ENCODE measurements around the gene ZSCAN9.

The ZSCAN9 gene

DNA sequence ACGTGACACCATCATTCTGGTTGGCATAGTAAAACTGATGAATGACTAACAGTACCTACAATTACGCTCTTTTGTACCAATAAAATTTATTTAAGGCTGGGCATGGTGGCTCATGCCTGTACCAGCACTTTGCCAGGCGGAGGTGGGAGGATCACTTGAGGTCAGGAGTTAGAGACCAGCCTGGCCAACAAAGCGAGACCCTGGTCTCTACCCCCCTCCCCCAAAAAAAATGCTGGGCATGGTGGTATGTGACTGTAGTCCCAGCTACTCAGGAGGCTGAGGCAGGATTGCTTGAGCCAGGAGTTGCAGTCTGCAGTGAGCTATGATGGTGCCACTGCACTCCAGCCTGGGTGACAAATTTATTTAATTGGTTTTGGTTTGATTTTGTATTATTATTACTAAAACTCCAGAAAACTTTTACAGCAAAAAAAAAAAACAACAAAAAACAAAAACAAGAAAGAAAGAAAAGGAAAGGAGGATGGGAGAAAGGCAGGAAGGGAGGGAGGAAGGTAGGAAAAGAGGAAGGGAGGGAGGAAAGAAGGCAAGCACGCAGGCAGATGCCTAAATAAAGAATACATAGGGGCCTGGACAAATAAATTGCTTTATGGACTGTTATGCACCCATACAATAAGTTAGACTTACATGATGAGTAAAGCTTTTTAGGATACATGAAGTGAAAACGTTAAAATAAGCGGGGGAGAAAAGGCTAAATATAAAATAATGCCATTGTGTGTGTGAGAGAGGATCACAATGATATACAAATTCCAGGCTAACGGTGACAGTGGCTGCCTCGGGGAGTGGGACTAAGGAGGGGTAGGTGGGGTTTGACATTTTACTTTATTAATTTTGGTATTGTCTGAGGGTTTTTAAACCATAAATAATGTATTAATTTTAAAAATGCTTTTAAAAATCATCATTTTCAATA lies 682 bp upstream of the ZSCAN9 start:
- no peak for DNase-seq

DNA sequence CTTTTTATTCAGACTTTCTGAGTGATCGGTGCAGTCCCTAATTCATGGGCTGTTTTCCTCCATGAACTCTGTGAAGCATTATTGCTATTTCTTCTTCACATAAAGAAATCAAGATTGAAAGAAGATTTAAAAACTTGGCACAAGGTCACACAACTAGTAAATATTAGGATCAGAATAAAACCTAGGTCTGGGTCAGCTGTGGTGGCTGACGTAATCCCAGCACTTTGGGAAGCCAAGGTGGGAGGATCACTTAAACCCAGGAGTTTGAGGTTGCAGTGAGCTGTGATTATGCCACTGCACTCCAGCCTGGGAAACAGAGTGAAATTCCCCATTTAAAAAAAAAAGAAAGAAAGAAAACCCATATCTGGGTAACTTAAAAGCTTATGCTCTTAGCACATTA lies 1.4 kb downstream of the ZSCAN9 start:
- DNase-seq, result no peak

DNA sequence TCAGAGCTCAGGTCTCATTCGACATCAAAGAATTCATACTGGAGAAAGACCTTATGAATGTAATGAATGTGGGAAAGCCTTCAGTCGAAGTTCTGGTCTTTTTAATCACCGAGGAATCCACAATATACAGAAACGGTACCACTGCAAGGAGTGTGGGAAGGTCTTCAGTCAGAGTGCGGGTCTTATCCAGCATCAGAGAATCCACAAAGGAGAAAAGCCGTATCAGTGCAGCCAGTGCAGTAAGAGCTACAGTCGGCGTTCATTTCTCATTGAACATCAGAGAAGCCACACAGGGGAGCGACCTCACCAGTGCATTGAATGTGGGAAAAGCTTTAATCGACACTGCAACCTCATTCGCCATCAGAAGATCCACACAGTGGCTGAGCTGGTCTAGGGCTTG lies 7.7 kb downstream of the ZSCAN9 start:
- DNase-seq, result no peak

DNA sequence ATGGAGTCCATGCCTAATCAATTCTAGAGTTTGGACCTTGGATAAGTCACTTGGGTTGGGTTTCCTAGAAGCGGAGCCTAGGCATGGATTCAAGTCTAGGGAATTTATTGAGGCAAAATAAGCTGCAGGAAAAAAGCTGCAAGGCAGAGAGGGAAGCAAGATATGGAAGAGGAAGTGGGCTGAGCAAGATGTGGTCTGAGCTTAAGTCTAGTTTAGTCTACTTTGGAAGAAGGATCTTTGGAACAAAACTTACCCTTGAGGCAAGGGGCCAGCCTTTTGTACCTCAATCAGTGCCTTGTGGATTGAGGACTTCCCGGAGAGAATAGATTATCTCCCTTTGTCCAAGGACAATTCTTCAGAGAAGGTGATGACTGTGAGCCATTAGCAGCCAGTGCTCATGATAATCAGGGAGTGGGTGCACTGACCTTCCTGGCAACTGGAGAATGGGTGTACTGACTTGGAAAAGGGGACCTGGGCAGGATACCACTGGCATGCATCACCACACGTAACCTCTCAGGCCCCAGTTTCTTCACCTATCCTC lies 10.9 kb downstream of the ZSCAN9 start:
- DNase-seq, result no peak

DNA sequence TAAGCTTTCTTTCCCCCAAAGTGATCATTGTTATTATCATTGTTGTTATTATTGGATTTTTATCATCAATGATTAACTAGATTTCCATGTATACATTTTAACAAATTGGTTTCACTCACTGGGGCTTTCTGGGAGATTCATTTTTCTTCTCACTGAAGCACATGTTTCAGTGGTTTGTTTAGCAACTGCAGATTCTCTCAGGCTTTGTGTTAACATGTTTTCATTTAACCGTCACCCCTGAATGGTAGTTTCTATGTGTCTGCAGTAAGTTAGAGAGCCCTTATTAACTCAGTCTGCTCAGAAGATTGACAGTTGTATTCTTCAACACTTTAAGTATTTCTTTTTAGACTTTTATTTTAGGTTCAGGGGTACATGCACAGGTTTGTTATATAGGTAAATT lies 14.6 kb downstream of the ZSCAN9 start:
- no peak for DNase-seq

DNA sequence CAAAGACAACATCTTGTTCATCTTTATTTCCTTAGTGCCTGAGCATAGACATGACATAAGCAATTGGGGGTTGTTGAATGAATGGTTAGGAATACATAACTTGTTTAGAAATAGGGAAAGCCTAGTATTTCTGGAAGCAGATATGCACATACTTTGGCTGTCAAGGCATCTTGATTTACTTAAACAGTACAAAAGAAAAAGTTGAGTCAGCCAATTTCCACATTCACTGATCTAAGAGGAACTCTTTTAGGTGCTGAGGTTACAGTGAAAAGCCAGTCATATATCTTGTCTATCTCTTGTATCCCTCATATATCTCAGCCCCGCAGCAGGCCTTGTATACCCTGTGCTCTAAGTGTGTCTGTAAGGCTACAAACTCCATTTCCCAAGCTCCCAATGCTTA lies 15.4 kb downstream of the ZSCAN9 start:
- DNase-seq, result no peak

DNA sequence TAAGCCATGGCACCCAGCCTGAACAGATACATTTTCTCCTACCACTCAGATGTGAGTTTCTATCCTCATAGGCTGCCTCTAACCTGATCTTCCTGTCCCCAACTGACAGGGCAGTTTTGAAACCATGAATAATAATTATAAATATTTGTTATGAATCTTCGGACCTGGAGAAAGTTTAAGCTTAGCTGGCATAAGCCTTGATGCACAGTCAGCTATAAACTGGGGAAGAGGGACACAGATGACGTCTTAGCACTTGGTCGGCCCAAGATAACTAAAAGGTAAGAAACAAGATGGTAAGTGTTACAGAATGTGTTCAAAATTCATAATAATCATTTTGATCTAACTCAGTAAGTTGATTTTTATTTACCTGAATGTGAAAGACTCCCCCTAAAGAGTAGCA lies 18.9 kb downstream of the ZSCAN9 start:
- no peak for DNase-seq

DNA sequence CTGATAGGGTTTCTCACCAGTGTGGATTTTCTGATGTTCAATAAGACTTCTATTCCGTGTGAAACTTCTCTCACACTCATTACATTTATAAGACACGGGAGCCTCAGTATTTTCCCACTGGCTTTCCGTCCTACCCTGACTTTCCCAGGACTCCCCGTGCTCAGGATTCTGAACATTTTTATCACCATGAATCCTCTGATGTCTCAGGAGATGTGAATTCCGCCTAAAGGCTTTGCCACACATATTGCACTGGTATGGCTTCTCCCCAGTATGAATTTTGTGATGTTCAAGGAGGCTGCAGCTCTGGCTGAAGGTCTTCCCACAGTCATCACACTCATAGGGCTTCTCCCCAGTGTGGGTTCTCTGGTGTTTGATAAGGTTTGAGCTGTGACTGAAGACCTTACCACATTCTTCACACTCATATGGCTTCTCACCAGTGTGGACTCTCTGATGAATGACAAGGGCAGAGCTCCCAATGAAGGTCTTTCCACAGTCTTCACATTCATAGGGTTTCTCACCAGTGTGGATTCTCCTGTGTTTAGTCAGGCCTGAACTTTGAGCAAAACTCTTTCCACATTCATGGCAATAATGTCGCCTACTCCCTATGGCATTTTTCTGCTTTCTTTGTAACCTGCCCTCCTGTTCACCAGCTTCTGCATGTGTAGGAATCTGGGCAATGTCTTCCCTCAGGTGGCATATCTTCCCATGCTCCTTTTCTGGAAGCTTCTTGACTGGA lies 20.3 kb downstream of the ZSCAN9 start:
- DNase-seq, result no peak

DNA sequence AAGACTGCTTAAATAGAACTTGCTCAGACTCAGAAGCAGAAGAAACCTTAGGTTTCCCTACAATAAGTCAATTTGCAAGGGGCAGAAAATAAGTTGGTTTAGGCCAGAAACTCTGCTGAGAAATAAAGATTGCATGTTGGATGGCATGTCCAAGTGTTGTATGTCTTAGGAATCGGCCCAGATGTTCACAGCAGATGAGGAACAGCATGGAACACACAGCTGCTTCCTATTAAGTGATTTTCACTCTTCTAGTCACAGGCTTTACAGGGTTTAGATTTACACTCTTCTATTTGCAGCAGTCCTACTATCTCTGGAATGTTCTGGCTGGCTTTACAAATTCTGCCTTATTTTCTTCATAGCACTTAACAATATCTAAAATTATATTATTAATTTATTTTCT lies 23.8 kb downstream of the ZSCAN9 start:
- DNase-seq, result no peak

DNA sequence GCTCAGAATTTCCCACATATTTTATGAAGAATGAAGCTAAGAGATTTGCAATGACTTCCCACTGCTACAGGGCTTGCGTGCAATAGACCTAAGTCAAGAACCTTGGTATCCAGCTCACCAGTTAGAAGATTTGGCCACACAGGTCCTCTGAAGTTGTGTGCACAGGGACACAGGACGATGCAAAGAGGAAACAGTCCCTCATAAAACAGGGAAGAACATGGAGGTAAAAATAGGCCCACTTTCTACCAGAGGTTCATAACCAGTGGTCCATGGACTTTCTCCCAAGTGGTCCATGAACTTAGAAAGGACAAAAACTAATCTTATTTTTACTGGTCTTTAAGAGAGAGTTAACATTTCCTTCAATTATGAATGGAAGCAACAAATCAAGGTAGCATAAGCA lies 25.7 kb downstream of the ZSCAN9 start:
- no peak for DNase-seq

DNA sequence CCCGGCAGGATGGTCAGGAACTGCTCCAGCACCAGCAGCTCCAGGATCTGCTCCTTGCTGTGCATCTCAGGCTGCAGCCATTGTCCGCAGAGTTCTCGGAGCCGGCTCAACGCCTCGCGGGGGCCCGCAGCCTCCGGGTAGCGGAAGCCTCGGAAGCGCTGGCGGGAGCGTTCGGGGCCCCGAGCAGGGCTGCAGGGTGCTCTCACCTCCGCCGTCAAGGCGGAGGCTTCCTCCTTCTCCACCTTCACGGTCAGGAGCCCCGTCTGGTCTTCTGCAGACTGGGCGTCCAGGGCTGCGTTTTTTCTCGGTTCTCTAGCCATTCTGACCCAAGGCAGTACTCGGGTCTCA lies 26.6 kb downstream of the ZSCAN9 start:
- no peak for DNase-seq

DNA sequence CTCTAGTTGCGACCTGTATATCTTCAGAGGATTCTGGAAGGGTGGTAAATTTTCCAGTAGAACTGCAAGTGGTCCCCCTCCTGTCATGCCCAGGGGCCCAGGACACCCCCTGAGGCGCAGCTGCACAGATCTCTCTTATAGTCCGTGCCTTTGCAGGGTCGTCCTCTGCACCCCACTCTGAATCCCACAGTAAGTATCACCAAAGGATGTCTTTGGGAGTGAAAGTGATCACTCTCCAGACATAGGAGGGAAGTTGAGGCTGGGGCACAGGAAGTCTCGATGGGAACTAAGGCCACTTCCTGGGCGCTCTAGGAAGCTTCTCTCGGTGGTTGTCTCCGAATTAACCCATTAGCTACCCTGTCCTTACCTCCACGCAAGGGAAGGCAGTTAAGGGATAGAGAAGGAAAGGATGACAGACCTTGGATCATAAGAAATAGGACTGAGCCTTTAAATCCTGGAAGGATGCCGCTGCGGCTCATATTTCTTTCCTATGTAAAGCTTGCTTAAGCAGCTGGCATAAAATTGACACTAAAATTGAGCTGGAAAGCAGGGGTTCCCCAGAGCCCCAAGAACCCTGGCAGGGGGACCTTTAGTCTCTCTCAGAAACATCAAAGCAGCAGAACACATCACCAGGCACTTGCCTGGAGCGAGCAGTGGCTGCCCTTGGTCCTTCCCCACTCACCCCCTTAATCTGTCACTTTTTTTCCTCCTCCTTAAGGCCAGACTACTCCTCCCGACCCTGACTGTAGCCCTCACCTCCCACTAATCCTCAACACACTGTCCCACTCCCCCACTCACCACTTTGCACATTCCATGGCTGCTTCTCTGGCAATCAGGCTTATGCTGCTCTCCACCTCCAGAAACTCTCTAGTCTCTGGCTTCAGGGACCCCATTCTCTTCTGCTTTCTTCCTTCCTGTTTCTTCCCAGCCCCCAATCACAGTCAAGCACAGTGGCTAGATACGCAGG lies 27.2 kb downstream of the ZSCAN9 start, which contains the start of gene ZKSCAN4:
ZKSCAN4 (minus strand) TSS at position 261 of the 967 bp plus-strand sequence. CDS start 289 bp downstream, outside the sequence.
- DNase-seq, result peak; percentile 82 to 95

DNA sequence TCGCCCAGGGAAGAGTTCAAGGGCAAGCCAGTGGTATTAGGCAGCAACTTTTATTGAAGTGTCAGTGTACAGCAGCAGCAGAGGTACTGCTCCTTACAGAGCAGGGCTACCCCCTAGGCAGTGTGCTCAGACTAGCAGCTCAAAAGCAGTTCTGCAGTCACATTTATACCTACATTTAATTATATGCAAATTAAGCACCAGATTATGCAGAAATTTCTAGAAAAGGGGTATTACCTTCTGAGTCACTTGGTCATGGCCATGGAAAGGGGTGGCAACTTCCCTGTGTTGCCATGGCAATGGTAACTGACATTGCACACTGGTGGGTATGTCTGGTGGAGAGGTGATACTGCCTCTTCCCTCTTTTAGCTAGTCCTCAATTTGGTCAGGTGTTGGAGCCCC lies 29.0 kb downstream of the ZSCAN9 start:
- DNase-seq, result peak in 1 of 2 donors; percentile 20

DNA sequence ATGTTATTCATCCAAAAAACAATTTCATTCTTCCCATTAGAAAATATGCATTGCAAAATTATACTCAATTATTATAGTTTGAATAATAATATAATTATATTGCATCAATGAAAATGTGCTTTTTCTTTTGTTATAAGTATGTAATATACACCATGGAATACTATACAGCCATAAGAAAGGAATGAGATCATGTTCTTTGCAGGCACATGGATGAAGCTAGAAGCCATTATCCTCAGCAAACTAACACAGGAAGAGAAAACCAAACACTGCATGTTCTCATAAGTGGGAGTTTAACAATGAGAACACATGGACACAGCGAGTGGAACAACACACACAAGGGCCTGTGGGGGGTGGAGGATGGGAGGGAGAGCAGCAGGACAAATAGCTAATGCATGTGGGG lies 32.0 kb downstream of the ZSCAN9 start:
- DNase-seq, result no peak

DNA sequence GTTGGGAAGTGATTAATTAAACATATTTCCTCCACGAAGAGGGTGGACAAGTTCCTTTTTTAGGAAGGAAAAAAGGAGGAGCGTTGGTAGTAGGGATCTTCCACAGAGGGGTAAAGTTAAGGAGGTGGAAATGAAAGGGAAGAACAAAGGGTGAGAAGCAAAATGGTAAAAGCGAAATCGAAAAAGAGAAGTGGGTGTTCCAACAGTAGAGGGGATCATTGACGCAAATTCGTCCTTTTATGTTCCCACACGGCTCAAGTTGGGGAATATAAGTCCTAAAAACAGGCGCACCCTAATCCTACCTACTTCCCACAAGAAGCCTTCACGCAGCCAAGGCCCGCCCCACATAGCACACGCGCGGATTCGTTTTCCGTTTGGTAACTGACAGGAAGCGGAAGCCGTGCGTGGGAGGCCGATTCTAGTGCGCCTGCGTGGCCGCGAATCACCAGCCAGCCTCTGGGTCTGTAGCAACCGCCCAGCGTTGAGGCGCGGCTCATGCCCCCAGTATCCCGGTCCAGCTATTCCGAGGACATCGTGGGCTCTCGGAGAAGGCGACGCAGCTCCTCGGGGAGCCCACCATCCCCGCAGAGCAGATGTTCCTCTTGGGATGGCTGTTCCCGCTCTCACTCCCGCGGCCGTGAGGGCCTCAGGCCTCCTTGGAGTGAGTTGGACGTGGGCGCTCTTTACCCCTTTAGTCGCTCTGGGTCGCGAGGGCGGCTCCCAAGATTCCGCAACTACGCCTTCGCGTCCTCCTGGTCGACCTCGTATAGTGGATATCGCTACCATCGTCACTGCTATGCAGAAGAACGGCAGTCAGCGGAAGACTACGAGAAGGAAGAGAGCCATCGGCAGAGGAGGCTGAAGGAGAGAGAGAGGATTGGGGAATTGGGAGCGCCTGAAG lies 34.1 kb downstream of the ZSCAN9 start, which contains the start of gene NKAPL:
NKAPL (plus strand) TSS at position 421 of the 901 bp plus-strand sequence; CDS start at position 496, 75 bp downstream.
- DNase-seq, result peak; percentile 79 to 94

DNA sequence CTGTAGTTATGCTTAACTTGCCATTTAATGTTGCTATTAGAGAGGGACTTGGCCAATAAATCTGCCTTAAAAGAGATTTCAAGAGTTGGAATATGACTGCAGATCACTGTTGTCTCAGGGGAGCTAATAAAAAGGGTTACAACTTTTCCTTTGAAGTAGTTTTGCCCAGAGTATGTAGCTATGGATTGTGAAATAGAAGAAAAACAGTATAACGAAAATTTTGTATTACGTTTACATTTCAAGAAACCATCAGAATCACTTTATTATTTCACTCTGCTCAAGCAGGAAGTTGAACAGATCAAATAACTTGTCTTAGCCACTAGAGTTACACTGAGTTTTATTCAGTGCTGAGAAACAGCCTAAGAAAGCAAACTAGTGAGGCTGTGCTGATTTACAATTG lies 38.8 kb downstream of the ZSCAN9 start:
- DNase-seq, result no peak

DNA sequence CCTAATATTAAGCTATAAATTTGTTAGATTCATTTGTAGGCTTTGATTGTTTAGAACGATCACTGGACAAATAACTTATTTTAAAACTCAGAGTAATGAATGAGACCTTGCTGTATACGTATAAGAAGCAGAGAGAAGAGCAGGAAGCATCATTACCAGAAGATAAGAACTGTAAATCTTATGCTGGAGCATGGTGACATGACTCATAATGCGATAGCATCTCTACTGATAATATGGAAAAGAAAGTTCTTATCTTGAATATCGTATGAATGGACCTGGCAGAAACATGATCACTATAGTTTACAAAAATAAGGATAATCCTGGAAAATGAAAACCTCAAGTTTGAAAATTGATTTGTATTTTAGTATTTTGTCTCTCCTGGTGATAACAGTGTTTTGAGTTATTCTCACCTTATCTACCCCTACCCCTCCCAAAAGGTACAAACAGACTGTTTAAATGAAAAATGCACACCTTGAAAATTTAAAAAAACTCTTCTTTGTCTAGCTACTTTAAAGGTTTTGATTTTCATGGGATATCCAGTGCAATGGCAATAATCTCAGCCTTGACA lies 39.8 kb downstream of the ZSCAN9 start:
- DNase-seq, result no peak

DNA sequence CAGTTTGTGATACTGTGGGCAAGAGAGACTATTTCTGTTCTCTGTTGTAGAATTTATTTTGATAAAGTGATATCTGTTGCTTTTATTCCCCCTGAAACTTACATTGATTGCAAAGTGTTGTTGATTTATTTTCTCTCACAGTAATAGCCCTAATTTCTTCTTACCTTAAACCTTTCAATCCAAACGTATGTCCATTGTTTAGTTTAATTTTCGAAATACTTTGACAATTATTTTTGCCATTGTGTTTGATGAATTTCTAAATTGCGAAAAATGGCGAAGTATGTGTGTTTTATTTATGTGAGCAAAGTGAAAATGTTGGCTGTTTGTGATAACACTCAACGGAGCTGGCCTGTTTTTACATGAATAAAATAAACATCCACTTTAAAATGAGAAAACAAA lies 41.5 kb downstream of the ZSCAN9 start:
- DNase-seq, result no peak

DNA sequence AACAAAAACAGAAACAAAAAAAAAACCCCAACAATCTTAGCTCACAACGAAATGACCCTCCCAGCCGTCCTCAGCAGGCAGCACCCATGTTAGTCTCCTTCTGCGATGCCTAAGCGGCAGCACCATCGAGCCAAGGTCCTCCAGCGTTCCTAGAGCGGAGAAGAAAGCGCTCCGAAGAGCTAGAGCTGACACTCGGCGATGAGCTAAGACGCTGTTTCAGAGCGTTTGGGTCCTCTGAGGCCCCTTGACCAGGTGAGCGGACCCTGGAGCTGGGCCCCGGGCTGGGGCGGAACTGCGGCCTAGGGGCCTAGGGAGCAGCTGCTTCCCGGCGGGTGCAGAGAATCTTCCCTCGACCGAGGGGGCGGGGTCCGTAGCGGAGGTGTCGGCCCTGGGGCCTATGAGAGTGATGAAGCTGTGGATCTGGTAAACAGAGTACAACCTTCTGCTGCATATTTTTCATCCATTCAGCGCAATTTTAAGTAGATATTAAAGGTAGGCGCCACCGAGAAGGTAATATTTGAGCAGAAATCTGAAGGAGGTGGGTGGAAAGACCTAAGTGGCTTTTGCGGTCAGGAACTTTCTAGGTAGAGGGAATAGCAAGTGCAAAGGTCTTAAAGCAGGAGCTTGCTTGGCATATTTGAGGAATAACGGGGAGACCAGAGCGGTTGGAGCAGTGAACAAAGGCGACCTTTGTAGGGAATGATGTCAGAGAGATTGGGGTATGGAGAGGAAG lies 42.1 kb downstream of the ZSCAN9 start, which contains the start of gene ZSCAN26:
ZSCAN26 (plus strand) TSS at position 182 of the 733 bp plus-strand sequence. CDS start 4,777 bp downstream, outside the sequence.
- peak; percentile 79 to 96 for DNase-seq

DNA sequence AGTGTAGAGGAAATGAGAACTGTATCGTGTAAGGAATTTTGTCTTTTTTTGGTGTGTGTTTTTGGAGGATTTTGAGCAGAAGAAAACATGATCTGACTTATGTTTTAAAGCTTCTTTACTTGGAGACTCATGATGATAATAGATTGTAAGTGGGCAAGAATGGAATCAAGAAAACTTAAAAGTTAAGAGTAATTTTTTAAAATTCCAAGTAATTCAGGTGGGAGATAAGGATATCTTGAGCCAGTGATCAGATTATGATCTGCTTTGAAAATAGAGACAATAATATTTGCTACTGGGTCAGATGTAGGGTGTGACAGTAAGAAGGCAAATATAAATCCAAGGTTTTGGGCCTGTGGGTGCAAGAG lies 42.6 kb downstream of the ZSCAN9 start:
- DNase-seq, result no peak

Data from inflammatory macrophage treated with lipopolysaccharide for 1 hour (primary cell).